Ishikawa (cell line): ENCODE measurements around the gene MYO1B.

Experiments used
- CEBPB ChIP-seq: IDR thresholded peaks from 2 replicates; pipeline ENCODE4 v1.6.1; 2012
- CREB1 ChIP-seq: IDR thresholded peaks from 2 replicates; pipeline ENCODE4 v1.6.1; 2012; ENCODE audit warnings: low read depth
- EGR1 ChIP-seq: IDR thresholded peaks from 2 replicates; pipeline ENCODE4 v1.6.1; 2012
- EP300 ChIP-seq: IDR thresholded peaks from 2 replicates; pipeline ENCODE4 v1.6.1; 2012; ENCODE audit warnings: borderline replicate concordance
- FOXM1 ChIP-seq: IDR thresholded peaks from 2 replicates; pipeline ENCODE4 v1.6.1; 2012; ENCODE audit warnings: low read depth, borderline replicate concordance
- NFIC ChIP-seq: IDR thresholded peaks from 2 replicates; pipeline ENCODE4 v1.6.1; 2012
- RAD21 ChIP-seq: IDR thresholded peaks from 2 replicates; pipeline ENCODE4 v1.6.1; 2012; ENCODE audit warnings: low read depth
- TAF1 ChIP-seq: IDR thresholded peaks from 2 replicates; pipeline ENCODE4 v1.6.1; 2012; ENCODE audit warnings: low read depth, mild to moderate bottlenecking
- TCF12 ChIP-seq: IDR thresholded peaks from 2 replicates; pipeline ENCODE4 v1.6.1; 2012; ENCODE audit warnings: low read depth
- TEAD4 ChIP-seq: IDR thresholded peaks from 2 replicates; pipeline ENCODE4 v1.6.1; 2012
- YY1 ChIP-seq: IDR thresholded peaks from 2 replicates; pipeline ENCODE4 v1.6.1; 2012; ENCODE audit warnings: low read depth
- ZBTB7A ChIP-seq: IDR thresholded peaks from 2 replicates; pipeline ENCODE4 v1.6.1; 2012; ENCODE audit warnings: low read depth
- TF ChIP-seq, protein P1 (sequence below): IDR thresholded peaks from 2 replicates; pipeline ENCODE4 v1.6.1; 2012
- TF ChIP-seq, protein P2 (sequence below): IDR thresholded peaks from 2 replicates; pipeline ENCODE4 v1.6.1; 2012; ENCODE audit warnings: low read depth, mild to moderate bottlenecking
- TF ChIP-seq, protein P3 (sequence below): IDR thresholded peaks from 2 replicates; pipeline ENCODE4 v1.6.1; 2012

The MYO1B gene

DNA sequence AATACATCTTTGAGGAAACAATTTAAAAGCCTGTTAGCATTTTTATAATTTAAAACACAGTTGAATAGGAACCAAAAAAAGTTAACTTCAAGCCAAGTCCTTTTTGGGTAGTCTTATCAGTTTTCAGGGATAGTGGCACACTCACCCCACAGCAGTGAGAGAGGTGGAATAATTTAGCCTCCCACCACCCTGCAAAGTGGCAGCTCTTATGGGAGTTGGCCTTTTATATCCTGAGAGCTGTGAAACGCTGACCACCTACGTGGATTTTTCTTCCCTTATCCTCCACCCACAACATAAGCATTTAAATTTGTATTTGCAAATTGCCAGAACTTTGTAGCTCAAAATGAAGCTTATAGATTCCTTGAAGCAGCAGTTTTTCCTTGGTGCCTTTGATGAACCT lies 167.1 kb downstream of the MYO1B start:
- TF ChIP-seq, protein P1, sequence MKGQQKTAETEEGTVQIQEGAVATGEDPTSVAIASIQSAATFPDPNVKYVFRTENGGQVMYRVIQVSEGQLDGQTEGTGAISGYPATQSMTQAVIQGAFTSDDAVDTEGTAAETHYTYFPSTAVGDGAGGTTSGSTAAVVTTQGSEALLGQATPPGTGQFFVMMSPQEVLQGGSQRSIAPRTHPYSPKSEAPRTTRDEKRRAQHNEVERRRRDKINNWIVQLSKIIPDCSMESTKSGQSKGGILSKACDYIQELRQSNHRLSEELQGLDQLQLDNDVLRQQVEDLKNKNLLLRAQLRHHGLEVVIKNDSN = no peak
- no peak for TF ChIP-seq EP300
- no peak for TF ChIP-seq TCF12
- no peak for TF ChIP-seq FOXM1
- TF ChIP-seq EGR1 = no peak
- no peak for TF ChIP-seq YY1
- TF ChIP-seq CEBPB = no peak
- TF ChIP-seq TAF1 = no peak

DNA sequence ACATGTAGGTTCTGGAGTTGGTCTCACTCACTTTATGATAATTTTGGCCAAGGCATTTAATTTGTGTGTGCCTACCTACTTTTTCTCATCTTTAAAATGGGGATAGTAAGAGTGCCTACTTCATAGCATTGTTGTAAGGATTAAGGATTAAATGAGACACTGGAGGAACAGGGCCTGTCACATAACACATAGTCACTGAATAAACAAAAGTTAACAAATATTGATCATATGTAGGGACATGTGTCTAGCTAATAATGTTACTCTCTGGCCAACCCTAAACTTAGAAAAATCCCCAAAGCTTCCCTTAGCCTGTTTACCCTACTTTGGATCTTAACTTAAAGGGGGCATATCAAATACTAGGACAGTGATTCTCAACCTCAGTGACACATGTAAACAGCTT lies 169.9 kb downstream of the MYO1B start:
- TF ChIP-seq CEBPB (no peak), RAD21 (no peak)

DNA sequence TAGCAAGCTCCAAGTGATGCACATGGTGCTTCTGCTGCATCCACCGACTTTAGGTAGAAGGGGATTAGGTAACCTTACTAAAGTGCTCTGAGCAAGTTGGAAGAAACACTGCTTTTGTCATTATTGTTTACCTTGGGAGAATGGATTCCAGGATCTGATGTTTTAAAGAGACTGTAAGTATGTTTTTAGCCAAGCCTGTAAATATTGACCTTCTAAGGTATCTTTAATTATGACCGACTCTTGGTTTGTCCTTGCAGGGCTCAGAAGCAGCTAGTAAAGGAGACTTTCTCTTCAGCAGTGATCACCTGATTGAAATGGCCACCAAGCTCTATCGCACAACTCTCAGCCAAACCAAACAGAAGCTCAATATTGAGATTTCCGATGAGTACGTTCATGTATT lies 170.7 kb downstream of the MYO1B start:
- no peak for TF ChIP-seq CEBPB
- TF ChIP-seq YY1 = no peak
- TF ChIP-seq TAF1 = no peak
- no peak for TF ChIP-seq TEAD4
- TF ChIP-seq, protein P2, sequence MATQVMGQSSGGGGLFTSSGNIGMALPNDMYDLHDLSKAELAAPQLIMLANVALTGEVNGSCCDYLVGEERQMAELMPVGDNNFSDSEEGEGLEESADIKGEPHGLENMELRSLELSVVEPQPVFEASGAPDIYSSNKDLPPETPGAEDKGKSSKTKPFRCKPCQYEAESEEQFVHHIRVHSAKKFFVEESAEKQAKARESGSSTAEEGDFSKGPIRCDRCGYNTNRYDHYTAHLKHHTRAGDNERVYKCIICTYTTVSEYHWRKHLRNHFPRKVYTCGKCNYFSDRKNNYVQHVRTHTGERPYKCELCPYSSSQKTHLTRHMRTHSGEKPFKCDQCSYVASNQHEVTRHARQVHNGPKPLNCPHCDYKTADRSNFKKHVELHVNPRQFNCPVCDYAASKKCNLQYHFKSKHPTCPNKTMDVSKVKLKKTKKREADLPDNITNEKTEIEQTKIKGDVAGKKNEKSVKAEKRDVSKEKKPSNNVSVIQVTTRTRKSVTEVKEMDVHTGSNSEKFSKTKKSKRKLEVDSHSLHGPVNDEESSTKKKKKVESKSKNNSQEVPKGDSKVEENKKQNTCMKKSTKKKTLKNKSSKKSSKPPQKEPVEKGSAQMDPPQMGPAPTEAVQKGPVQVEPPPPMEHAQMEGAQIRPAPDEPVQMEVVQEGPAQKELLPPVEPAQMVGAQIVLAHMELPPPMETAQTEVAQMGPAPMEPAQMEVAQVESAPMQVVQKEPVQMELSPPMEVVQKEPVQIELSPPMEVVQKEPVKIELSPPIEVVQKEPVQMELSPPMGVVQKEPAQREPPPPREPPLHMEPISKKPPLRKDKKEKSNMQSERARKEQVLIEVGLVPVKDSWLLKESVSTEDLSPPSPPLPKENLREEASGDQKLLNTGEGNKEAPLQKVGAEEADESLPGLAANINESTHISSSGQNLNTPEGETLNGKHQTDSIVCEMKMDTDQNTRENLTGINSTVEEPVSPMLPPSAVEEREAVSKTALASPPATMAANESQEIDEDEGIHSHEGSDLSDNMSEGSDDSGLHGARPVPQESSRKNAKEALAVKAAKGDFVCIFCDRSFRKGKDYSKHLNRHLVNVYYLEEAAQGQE = no peak
- no peak for TF ChIP-seq TCF12
- no peak for TF ChIP-seq NFIC
- TF ChIP-seq EP300 = no peak
- TF ChIP-seq ZBTB7A = no peak
- no peak for TF ChIP-seq FOXM1
- TF ChIP-seq, protein P1 = no peak
- TF ChIP-seq CREB1 = no peak
- TF ChIP-seq RAD21 = no peak
- TF ChIP-seq EGR1 = no peak
- TF ChIP-seq, protein P3, sequence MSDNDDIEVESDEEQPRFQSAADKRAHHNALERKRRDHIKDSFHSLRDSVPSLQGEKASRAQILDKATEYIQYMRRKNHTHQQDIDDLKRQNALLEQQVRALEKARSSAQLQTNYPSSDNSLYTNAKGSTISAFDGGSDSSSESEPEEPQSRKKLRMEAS = no peak

DNA sequence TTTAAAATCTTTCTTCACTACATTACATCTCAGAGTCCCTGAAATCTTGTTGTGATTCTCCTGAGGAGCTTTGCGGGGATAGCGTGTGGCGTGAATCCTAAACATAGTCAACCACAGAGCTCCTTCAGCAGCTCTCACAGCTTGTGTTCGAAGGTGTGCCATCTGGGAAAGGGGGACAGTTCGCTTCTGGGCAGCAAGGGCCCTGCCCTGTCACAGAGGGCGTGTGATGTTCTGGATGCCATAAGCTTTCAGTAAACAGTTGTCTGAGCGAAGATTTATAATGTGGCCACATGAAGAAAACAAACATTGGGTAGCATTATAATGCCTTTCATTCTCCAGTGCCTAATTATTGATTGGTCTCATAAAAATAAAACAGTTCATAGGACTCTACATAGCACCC lies 172.5 kb downstream of the MYO1B start:
- no peak for TF ChIP-seq ZBTB7A
- TF ChIP-seq TAF1 = no peak

DNA sequence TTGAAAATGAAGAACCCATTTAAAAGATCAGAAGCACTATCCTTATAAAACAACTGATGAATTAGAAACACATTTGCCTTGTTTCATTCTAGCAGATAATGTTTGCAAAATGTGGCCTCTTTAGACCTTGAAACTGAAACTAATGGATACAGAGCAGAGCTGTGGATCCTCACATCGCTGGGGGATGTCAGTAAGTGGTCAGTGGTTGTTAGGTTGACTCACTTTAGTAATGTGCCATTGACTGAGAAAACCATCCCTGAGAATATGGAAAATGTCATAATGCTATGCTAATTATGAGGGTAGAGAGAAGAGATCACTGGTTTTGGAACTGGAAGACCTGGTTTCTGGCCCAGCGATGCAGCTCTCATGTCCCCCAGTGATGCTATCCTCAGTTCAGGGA lies 176.7 kb downstream of the MYO1B start:
- no peak for TF ChIP-seq EGR1
- TF ChIP-seq ZBTB7A = no peak

DNA sequence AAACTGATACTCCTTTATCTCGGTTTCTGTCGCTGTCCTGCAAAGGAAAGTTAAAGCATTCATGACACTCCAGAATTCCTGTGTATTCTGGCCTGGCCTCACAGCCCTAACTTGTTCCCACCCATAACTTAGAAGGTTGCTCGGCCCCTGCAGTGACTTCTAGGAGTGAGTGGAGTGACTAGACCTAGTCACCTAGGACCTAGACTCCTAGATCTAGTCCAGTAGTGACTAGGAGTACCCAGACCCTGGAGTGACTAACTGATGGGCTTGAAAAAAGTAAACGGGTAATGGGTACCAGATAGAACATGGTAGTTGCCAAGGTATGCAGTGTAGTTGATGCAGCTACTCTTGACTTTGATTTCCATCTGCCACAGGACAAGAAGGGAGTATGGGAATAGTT lies 181.8 kb downstream of the MYO1B start:
- TF ChIP-seq TAF1 (no peak), CREB1 (no peak)

DNA sequence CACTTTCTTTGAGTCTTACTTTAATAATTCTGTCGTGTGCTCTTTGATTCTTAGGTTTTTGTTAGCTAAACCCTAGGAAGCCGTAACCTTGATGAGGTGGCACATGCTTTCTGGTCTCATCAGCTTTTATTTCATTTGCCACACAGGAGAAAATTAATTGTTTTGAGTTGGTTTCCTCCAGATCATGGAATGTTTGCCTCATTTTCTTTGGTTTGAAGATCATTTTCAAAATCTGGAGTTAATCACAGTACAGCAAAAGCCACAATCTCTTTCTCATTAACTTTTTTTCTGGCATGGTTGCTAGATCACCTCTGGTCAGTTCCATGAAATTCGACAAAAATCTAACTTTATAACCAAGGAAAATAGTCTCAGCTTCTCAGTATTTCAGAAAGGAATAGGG lies 182.9 kb downstream of the MYO1B start:
- no peak for TF ChIP-seq FOXM1
- TF ChIP-seq EP300 = no peak
- no peak for TF ChIP-seq RAD21
- TF ChIP-seq EGR1 = no peak
- no peak for TF ChIP-seq TAF1
- TF ChIP-seq, protein P3 = no peak
- TF ChIP-seq ZBTB7A = no peak
- TF ChIP-seq CEBPB = no peak
- TF ChIP-seq YY1 = no peak
- TF ChIP-seq, protein P1 = no peak
- no peak for TF ChIP-seq CREB1
- TF ChIP-seq NFIC = no peak
- TF ChIP-seq, protein P2 = no peak
